Fibroblast of skin of right quadriceps (primary cell): ENCODE measurements around the gene IER3IP1.

Experiments used
- DNase-seq: peaks from one replicate; pipeline ENCODE4 v3.0.0-alpha.2; 2013

The IER3IP1 gene

DNA sequence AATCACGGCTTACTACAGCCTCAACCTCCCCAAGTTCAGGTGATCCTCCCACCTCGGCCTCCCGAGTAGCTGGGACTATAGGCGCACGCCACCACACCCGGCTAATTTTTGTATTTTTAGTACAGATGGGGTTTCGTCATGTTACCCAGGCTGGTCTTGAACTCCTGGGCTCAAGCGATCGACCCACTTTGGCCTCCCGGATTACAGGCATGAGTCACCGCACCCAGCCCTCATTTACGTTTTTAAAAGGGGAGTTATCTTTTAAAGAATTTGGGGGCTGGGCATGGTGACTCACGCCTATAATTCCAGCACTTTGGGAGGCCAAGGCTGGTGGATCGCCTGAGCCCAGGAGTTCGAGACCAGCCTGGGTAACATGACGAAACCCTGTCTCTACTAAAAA lies 17.8 kb downstream of the IER3IP1 start:
- DNase-seq = peak; percentile 40

DNA sequence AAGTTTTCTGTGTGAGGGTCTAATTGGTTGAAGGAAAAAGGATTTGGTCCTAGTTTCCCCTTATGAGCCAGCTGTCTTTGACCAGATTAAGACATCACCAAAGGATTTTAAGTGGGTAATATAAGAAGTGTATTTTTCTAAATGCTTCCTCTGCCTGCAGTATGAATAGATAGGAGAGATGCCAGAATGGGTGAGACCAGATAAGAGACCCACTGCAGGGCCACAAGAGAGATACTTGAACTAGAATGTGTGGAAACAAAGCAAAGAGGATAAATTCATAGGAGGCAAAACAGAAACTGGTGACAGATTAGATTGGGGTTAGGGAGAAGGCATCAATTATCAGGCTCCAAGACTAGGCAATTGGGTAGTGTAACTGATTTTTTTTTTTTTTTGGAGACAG lies 24.7 kb downstream of the IER3IP1 start:
- no peak for DNase-seq

DNA sequence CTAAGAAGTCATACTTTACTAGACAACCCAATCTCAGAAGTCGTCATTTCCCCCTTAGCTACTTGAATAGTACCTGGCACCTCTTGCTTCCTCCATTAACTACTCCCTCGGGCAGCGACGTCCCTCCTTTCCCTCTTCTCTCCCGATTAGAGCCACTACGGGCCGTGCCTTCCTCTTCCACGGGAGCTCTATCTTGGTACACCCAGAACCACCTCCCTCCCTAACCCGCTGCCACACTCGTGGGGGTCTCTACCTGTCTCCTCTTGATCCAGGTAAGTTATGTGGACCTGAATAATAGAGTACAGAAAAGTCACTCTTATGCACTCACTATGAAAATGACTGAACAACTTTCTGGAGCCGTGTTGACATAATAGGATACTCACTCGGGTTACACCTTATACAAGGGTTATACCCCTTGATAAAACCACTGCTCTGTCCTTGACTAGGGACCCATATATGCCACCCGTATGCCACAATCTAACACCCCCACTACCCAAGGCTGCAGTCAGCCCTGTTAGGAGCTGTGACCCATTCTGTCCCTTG lies 25.3 kb downstream of the IER3IP1 start:
- no peak for DNase-seq

DNA sequence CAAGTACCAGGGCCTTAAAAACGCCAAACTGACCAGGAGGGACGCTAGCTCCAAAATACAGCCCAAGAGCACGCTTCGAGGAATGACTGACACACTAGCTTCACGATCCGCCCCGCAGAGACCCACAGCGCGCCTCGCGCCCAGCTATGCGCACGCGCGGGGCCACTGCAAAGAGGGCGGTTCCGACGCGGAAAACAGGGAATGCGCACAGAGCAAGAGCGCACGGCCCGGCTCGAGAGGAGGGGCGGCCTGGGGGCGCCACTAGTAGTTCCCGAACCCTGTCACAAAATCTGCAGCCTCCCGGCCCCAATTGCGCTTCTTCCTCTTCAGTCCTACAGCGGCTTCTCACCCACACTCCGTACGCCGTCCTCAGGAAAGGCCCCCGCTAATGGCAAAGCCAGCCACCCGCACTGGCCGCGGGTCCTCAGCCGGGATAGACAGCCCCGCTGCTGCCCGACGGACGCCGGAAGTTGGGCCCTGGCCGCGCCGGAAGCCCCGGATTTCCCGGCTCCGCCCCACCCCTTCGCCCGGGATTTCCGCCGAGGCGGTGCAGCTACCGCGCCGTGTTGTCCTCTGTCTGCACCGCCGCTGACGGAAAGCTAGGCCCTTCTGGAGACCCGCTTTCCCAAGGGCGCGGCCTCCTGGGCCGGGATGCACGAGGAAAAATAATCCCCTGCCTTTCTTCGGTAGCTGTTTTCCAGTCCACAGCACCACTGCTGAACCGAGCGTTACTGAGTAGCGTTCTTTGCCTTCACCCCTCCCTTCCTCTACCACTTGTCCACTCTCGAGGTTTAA lies 25.9 kb downstream of the IER3IP1 start, which contains the start of gene HDHD2:
TSS of gene HDHD2 (minus strand) at position 472 of the 795 bp plus-strand sequence. CDS start 14,061 bp downstream, outside the sequence.
- DNase-seq = peak; percentile 71

DNA sequence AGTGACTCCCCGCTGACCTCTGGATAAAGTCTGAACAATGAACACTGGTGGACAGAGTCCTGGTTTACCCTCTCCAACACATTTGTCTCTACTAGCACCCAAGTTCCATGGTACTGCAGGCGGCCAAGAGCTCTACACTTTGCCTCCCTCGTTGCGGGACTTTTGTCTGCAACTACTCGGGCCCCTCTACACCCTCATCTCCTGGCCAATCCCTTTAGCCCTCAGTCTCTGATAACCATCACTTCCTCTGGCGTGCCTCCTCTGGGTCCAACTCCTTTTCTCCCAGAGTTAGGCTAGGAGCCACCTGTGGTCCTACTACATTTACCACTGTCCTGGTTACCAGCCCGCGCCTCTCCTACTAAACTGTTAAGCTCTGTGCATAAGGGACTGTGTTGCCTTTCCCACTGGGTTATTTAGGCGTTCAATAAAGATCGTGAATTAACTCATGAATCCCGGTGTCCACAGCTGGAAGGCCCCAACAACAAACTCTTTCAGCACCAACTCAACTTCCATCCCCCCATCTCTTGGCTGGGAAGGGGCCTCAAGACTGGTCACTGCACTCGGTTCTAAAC lies 26.6 kb downstream of the IER3IP1 start:
- no peak for DNase-seq

DNA sequence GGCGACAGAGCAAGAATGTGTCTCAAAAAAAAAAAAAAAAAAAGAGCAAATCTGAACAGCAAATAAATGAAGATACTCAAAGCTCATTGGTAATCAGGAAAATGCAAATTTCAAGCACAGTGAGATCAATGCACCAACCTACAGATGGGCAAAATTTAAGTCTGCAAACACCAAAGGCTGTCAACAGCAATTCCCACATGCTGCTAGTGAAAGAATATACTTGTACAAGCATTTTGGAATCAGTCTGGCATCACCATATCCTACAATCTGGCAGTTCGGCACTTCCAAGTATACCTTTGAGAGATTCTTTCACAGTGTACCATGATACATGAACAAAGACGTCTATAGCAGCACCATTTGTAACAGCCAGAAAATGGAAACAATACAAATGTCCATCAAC lies 30.0 kb downstream of the IER3IP1 start:
- no peak for DNase-seq

DNA sequence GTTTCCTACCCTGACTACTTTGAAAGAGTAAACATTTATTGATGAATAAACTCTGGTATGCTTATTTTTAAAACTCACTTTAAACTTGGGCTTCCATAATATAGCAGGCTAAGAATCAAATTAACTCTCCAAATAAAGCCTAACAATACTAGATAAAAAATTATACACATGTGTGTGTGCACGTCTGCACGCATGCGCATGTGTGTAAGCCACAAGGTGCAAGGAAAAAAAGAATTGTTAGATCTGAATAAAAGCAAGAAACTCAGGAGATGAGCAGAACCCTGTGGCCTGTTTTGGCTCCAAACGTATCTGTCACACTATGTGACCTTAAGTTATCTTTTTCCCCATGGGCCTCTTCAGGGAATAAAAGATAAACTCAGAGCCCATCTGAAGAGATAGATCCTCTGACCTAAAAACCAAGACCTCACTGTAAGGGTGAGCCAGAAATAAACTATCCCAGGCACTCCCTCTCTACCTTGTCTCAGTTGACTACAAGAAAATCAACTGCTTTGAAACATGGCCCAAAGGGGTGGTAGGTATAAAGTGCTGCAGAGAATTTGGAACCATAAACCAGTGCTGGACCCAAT lies 32.2 kb downstream of the IER3IP1 start:
- no peak for DNase-seq

DNA sequence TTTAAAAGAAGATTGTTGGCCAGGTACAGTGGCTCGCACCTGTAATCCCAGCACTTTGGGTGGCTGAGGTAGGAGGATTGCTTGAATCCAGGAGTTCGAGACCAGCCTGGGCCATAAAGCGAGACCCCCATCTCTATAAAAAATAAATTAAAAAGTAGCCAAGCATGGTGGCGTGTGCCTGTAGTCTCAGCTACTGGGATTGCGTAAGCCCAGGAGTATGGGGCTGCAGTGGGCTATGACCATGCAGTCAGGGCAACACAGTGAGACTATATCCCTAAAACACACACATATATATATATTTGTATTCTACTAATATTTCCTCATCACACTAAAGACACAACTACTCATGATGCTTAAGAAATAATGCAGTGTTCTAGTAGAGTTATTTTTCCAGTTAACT lies 33.0 kb downstream of the IER3IP1 start:
- no peak for DNase-seq

DNA sequence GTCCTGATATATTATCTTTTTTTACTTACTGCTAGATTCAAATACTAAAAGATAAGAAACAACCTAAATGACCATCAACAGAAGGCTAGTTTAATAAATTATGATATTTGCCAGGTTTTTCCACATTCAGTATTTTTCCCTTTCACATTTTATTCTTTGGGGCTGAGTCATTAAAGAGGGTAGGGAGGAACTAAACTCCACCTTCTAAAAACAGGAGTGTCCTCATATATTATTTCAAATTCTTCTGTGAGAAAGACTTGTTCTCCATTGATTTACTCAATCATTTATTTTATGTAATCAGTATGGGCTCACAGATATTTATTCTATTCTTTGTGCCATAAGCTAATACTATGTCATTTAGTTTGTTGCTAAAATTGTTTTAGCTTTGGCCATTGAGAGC lies 34.9 kb downstream of the IER3IP1 start:
- no peak for DNase-seq

DNA sequence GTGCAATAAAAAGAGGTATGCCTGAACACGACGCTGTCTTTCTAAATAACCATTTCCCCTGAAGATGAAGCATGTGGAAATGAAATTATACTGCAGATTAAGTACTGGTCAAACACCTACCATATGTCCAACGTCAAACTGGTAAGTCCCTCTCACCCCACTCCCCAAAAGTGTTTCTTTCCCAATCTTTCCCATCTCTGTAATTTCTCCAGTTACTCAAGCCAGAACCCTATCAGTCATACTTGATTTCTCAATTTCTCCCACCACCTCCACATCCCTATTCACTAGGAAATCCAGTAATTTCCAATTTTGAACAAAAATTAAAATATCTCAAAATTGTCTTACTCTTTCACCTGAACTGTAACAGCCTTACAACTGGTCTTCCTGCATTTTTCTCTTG lies 55.0 kb downstream of the IER3IP1 start:
- DNase-seq = no peak

DNA sequence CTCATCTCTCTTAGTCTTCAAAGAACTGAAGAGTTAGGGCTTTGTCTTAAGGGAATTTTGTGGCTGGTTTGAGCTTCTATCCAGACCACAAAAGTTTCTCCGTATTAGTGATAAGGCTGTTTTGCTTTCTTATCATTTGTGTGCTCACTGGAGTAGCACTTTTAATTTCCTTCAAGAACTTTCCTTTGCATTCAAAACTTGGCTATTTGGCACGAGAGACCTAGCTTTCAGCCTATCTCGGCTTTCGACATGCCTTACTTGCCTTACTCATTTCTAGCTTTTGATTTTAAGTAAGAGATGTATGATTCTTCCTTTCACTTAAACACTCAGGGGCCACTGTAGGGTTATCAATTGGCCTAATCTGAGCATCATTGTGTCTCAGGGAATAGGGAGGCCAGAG lies 55.7 kb downstream of the IER3IP1 start:
- no peak for DNase-seq

DNA sequence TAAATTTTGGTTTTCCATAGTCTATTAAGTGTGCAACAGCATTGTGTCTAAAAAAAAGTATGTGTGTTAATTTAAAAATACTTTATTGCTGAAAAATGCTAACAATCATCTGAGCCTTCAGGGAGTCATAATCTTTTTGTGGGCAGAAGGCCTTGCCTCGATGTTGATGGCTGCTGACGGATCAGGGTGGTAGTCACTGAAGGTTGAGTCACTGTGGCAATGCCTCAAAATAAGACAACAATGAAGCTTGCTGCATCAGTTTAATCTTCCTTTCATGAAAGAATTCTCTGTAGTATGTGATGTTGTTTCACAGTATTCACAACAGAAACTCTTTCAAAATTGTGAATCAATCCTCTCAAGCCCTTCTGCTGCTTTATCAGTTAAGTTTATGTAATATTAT lies 57.2 kb downstream of the IER3IP1 start:
- DNase-seq = peak; percentile 68

DNA sequence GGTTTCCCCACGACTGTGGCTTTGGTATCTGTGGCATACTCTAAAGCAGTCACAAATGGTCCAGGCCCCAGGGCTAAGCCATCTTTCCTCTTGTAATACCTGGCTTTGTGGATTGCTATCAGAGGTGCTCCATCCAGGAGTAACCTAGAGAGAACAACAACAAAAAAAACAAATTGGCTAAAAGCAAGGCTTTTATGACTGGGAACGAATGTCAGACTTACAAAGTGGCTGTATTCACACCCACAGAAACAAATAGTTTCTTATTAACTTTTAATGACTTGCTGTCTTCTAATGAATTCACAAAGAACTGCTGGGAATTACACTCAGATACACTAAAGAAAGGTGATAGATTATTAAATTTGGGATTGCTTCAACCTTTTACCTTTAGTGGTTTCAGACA lies 61.0 kb downstream of the IER3IP1 start:
- no peak for DNase-seq

DNA sequence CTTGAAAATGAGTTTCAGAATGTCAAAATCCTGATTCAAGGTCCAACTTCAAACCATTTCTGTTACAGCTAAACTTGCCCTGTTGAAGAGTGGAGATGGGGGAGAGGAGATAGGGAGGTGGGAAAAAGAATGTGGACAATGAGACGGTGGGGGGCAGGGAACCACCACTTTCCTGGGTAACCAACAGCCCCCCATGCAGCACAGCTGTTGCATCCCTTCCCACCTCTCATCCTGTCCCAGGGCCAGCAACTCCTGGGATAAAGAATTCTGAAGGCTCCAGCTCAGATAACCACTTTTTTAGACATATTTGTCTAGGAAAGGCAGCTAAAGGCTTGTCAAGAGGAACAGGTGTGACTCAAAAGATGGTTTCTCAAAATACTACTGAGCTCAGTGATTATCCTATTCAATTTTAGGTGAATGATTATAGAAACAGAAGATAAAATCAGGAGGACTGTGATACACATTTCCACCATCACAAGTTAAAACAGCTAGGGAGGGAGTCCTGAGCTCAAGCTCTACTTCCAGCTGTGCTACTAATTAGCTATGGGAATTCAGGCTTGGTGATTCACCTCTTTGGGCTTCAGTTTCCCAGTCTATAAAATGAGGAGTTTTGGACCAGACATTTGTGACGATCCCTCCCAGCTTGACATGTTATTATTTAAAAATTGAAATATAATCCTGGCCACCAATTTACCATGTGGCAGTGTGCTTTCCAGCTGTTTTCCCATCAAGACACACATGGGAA lies 62.2 kb downstream of the IER3IP1 start:
- DNase-seq = peak; percentile 68

DNA sequence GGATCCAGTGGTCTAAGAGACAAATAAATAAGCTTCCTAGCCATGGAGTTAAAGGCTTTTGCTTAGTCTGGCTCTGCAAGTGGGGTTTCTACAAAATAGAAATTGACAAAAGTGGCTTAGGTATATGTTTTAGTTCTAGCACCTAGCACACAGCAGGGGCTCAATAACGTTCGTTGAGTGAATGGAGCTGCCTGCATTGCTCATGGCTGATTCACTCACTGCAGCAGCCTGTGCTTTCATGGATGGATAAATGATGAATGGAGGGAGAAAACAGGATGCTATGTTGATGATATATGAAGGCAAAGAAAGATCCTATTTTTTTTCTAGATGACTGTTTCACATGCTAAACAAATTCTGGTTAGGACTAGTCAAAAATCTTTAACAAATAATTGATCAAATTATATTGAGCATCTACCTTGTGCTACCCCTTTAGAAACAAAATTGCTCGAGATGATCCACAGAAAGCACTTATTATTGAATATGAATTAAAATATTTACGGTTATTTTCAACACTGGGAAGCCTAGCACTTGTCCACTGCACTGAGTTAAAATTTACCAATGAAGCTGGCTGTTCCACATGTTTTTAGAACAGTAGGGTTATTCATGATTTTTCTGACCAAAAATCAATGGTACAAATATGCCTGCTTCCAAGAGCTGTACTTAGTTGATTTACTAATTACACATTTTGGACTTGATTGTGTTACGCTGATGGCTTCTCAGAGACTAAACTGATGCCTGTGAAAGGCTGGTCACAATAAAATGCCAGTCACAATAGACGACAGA lies 65.5 kb downstream of the IER3IP1 start:
- peak; percentile 8 for DNase-seq

DNA sequence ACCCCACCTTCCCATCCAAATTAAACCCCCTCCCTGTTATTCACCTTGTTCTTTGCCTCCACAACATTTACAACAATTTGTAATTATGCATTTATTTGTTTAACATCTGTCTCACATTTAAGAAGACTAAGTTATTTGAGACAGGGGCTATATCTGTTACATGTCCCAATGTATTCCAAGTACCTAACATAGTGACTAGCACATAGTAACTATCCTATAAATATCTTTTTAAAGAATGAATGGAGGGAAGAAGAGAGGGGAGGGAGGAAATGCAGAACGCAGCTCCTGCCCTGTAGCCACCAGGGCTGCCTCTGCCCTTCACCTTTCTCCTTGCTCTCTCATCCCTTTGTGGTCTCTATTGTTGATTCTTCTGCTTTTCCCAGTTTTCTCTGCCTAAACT lies 66.4 kb downstream of the IER3IP1 start:
- no peak for DNase-seq

DNA sequence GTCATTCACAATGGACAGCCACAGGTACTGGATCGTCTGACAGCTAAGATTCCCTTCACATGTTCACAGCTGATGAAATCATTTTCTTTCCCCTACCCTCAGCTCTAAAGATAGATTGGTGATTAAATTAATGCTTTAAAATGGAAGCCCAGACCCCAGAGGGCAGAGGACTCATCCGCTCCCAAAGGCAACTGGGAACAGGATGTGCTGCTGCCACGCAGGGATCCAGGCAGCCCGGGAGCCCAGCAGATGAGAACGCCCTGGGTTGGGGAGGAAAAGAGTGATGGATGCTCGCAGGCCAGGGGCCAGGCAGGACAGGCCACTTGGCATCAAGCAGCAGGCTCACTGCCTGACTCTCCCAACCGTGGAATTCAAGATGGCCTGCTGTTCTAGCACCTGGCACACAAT lies 67.2 kb downstream of the IER3IP1 start:
- no peak for DNase-seq

DNA sequence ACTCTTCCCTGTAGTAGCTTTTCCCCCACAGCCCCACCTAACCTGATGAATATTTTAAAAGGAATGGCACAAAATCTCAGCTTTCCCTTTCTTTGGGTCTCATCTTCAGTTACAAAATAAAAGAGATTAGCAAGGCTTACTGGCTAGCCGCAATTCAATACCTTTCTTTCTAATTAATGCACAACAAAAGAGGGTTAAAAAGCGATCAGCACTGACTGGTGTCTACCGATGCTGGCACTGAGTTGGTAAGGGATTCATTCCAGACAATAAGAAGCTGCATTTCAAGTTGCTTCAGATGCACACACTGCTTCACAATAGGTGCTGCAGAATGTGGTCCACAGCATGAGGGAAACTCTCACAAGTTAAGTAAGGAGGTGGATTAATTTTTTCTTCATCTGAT lies 67.8 kb downstream of the IER3IP1 start:
- DNase-seq = no peak
